GM19438 (cell line): Measurements from ENCODE around the gene TBC1D4.
"Not testable (repeated sequence)": the region's sequence is repeated elsewhere in the genome, so short reads cannot be mapped to it uniquely, and the experiment has no call there.

Source experiments
- ATAC-seq: cut with Tn5 transposase; IDR thresholded peaks from one replicate; pipeline ENCODE4 v1.9.1; 2021; ENCODE audit warnings: low read depth; ENCODE audit not compliant: unreplicated experiment

Gene TBC1D4

GRCh38 chr13:75454497-75454896, 27.5 kb downstream of the TBC1D4 start:
- ATAC-seq = no peak

GRCh38 chr13:75452564-75452963, 29.4 kb downstream of the TBC1D4 start:
- ATAC-seq = no peak

GRCh38 chr13:75447493-75447892, 34.5 kb downstream of the TBC1D4 start:
- ATAC-seq = no peak

GRCh38 chr13:75446874-75447273, 35.1 kb downstream of the TBC1D4 start:
- no peak for ATAC-seq

GRCh38 chr13:75445717-75446499, 36.1 kb downstream of the TBC1D4 start:
- no peak for ATAC-seq

GRCh38 chr13:75444016-75444415, 38.0 kb downstream of the TBC1D4 start:
- no peak for ATAC-seq

GRCh38 chr13:75443356-75443958, 38.5 kb downstream of the TBC1D4 start:
- no peak for ATAC-seq

GRCh38 chr13:75442736-75443234, 39.2 kb downstream of the TBC1D4 start:
- ATAC-seq = no peak

- no peak for ATAC-seq
Observed at GRCh38 chr13:75440100-75440499, 41.9 kb downstream of the TBC1D4 start.

- no peak for ATAC-seq
Observed at GRCh38 chr13:75437582-75438318, 44.2 kb downstream of the TBC1D4 start.

GRCh38 chr13:75434126-75434525, 47.8 kb downstream of the TBC1D4 start:
- not testable (repeated sequence) for ATAC-seq

- no peak for ATAC-seq
Observed at GRCh38 chr13:75432811-75433244, 49.1 kb downstream of the TBC1D4 start.

GRCh38 chr13:75432045-75432444, 49.9 kb downstream of the TBC1D4 start:
- ATAC-seq = no peak

- no peak for ATAC-seq
Observed at GRCh38 chr13:75430436-75431209, 51.3 kb downstream of the TBC1D4 start.

- ATAC-seq = no peak
Observed at GRCh38 chr13:75426421-75426820, 55.5 kb downstream of the TBC1D4 start.

- peak; percentile 52 for ATAC-seq
Observed at GRCh38 chr13:75425216-75426009, 56.6 kb downstream of the TBC1D4 start.

GRCh38 chr13:75423946-75424345, 58.0 kb downstream of the TBC1D4 start:
- ATAC-seq = no peak

- ATAC-seq = no peak
Observed at GRCh38 chr13:75422028-75422427, 59.9 kb downstream of the TBC1D4 start.

- no peak for ATAC-seq
Observed at GRCh38 chr13:75421133-75421532, 60.8 kb downstream of the TBC1D4 start.

GRCh38 chr13:75419656-75420055, 62.3 kb downstream of the TBC1D4 start:
- no peak for ATAC-seq
